SK-N-SH treated with all-trans-retinoic acid at 6 μM for 48 hours (cell line): ENCODE results near the gene SERPINB4.

Experiments used
- ARNTL ChIP-seq: fragments of 450-650 bp; formaldehyde crosslinking; IDR thresholded peaks from 2 replicates; pipeline ENCODE4 v1.5.0; 2020; ENCODE audit warnings: low read depth, mild to moderate bottlenecking, moderate library complexity, borderline replicate concordance
- ESRRG ChIP-seq: fragments of 250-450 bp; sonication (Bioruptor Pico); IDR thresholded peaks from 2 replicates; pipeline ENCODE4 v1.6.1; 2021; ENCODE audit warnings: mild to moderate bottlenecking
- PATZ1 ChIP-seq: fragments of 250-450 bp; sonication (Bioruptor Pico); IDR thresholded peaks from 2 replicates; pipeline ENCODE4 v1.8.0; 2020; ENCODE audit warnings: mild to moderate bottlenecking, moderate library complexity, borderline replicate concordance
- RARB ChIP-seq: fragments of 250-450 bp; sonication (Bioruptor Pico); IDR thresholded peaks from 2 replicates; pipeline ENCODE4 v1.8.0; 2021; ENCODE audit warnings: mild to moderate bottlenecking, moderate library complexity
- TF ChIP-seq, protein P1 (sequence below): fragments of 250-450 bp; sonication (Bioruptor Pico); IDR thresholded peaks from 2 replicates; pipeline ENCODE4 v1.5.1; 2020; ENCODE audit warnings: low read depth, mild to moderate bottlenecking, moderate library complexity

- TF ChIP-seq PATZ1 (CRISPR knock-in tag) = no peak
- TF ChIP-seq, protein P1, sequence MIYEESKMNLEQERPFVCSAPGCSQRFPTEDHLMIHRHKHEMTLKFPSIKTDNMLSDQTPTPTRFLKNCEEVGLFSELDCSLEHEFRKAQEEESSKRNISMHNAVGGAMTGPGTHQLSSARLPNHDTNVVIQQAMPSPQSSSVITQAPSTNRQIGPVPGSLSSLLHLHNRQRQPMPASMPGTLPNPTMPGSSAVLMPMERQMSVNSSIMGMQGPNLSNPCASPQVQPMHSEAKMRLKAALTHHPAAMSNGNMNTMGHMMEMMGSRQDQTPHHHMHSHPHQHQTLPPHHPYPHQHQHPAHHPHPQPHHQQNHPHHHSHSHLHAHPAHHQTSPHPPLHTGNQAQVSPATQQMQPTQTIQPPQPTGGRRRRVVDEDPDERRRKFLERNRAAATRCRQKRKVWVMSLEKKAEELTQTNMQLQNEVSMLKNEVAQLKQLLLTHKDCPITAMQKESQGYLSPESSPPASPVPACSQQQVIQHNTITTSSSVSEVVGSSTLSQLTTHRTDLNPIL = no peak
- TF ChIP-seq ESRRG (CRISPR knock-in tag) = no peak
- no peak for TF ChIP-seq ARNTL (CRISPR knock-in tag)
- no peak for TF ChIP-seq RARB
These were observed 39.1 kb upstream of the SERPINB4 start for GRCh38 chr18:63683152-63683551.
